Frontal cortex (tissue), 4 donors: ENCODE data around the gene FXYD7. TPM values are rescaled to one million over a fixed set of nuclear protein-coding genes. Genes with fewer than 3 reads are reported as not detected.

Source experiments
- DNase-seq, 2 donors: peaks; one replicate each; pipeline ENCODE4 v3.0.0; 2012; ENCODE audit warnings: low spot score in 2 of 2
- FAIRE-seq: peaks from 2 replicates; lab custom pipeline; 2012; peaks lifted over from hg19 to GRCh38; lab: Jason Lieb, UNC
- total RNA-seq: library from RNA; depleted of rRNA; stranded (reverse); fragments of >200 nt; gene quantifications from one replicate; pipeline ENCODE4 v1.2.3, GENCODE V29; 2014
- donor health status: control.
- donor health status: control.
- donor health status: control.

The FXYD7 gene
- total RNA-seq, 1 donor from 2014 or later, result 10.6 TPM

- DNase-seq, result no peak
- FAIRE-seq, result no peak
Measured at GRCh38 chr19:35109395-35110112, 33.5 kb upstream of the FXYD7 start.

GRCh38 chr19:35110974-35111373, 32.1 kb upstream of the FXYD7 start:
- no peak for DNase-seq
- no peak for FAIRE-seq

- no peak for FAIRE-seq
- no peak for DNase-seq
Measured at GRCh38 chr19:35112995-35113688, 29.9 kb upstream of the FXYD7 start.

- FAIRE-seq, result no peak
- peak; percentile 74 to 81 for DNase-seq
Measured at GRCh38 chr19:35114353-35115176, 28.5 kb upstream of the FXYD7 start.

- no peak for FAIRE-seq
- peak; percentile 63 to 79 for DNase-seq
Measured at GRCh38 chr19:35115177-35115951, 27.7 kb upstream of the FXYD7 start, which contains the start of gene FXYD3. Gene FXYD3 (plus strand): TSS chr19:35115823. CDS start chr19:35119377, 3,554 bp downstream.

- DNase-seq, result no peak
Measured at GRCh38 chr19:35116072-35116801, 26.8 kb upstream of the FXYD7 start.

GRCh38 chr19:35117116-35117515, 25.9 kb upstream of the FXYD7 start:
- FAIRE-seq (no peak), DNase-seq (no peak)

More at GRCh38 chr19:35116072-35116801, 26.8 kb upstream of the FXYD7 start:
- no peak for FAIRE-seq

GRCh38 chr19:35117799-35118198, 25.3 kb upstream of the FXYD7 start:
- no peak for DNase-seq
- FAIRE-seq, result no peak

- DNase-seq (no peak), FAIRE-seq (no peak)
Measured at GRCh38 chr19:35118268-35119020, 24.6 kb upstream of the FXYD7 start.

- FAIRE-seq (no peak), DNase-seq (no peak)
Measured at GRCh38 chr19:35119091-35119490, 24.0 kb upstream of the FXYD7 start.

GRCh38 chr19:35119578-35120155, 23.4 kb upstream of the FXYD7 start:
- DNase-seq, result no peak
- FAIRE-seq, result no peak

GRCh38 chr19:35120492-35120891, 22.6 kb upstream of the FXYD7 start:
- DNase-seq (no peak), FAIRE-seq (no peak)

- no peak for FAIRE-seq
- DNase-seq, result no peak
Measured at GRCh38 chr19:35120898-35121297, 22.2 kb upstream of the FXYD7 start.

- FAIRE-seq (no peak), DNase-seq (no peak)
Measured at GRCh38 chr19:35122687-35123551, 20.1 kb upstream of the FXYD7 start.

GRCh38 chr19:35123573-35123972, 19.5 kb upstream of the FXYD7 start:
- DNase-seq (no peak), FAIRE-seq (no peak)

- FAIRE-seq (no peak), DNase-seq (peak; percentile 90 to 96)
Measured at GRCh38 chr19:35124098-35125060, 18.7 kb upstream of the FXYD7 start.
